ENCODE results near the gene FN3KRP. TPM values are rescaled to one million over a fixed set of nuclear protein-coding genes. Genes with fewer than 3 reads are reported as not detected.

FN3KRP gene
- total and polyA plus RNA-seq, 2 of the 13 experiments (the other 11 are each of a cell fraction or from before 2014, with no cell fraction given) = 22.4 to 28.2 TPM

DNA sequence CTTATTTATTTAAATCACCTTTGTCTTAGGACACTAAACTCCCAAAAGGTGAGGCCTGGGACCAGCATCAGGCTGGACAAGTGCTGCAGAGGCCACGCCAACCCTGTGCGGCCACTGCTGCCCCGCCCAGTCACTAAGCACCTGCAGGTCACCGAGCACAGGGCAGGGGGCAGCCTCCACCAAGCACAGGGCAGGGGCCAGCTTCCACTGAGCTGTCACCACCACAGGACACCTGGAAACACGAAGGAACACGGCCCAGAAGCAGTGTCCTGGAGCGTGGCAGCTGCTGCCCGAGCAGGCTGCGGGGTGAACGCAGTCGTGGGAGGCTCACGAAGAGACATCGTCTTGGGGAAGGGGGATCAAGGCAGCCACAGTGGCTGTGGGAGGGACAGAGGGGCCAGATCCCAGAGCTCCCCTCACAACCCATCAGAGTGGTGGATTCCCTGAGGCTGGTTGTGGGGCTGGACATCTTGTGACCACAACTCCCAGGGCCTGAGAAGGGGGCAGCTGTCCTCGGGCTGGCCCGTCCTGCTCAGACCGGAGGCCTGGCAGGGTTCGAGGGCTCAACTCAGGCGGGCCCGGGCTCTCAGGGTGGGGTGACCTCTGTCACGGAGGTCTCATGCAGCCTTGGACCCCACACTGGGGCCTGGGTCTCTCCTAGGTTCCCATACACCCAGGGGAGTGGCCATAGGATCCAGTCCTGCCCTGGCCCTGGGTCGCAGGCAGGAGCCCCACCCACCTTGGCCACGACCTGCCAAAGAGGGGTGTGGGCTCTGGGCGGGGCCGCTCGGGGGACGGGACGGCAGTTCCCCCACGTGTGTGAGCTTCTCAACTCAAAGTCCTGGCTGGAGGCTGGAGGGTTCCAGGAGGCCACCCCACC is 36.7 kb upstream of the FN3KRP start (continued):
- TF ChIP-seq, protein P1, sequence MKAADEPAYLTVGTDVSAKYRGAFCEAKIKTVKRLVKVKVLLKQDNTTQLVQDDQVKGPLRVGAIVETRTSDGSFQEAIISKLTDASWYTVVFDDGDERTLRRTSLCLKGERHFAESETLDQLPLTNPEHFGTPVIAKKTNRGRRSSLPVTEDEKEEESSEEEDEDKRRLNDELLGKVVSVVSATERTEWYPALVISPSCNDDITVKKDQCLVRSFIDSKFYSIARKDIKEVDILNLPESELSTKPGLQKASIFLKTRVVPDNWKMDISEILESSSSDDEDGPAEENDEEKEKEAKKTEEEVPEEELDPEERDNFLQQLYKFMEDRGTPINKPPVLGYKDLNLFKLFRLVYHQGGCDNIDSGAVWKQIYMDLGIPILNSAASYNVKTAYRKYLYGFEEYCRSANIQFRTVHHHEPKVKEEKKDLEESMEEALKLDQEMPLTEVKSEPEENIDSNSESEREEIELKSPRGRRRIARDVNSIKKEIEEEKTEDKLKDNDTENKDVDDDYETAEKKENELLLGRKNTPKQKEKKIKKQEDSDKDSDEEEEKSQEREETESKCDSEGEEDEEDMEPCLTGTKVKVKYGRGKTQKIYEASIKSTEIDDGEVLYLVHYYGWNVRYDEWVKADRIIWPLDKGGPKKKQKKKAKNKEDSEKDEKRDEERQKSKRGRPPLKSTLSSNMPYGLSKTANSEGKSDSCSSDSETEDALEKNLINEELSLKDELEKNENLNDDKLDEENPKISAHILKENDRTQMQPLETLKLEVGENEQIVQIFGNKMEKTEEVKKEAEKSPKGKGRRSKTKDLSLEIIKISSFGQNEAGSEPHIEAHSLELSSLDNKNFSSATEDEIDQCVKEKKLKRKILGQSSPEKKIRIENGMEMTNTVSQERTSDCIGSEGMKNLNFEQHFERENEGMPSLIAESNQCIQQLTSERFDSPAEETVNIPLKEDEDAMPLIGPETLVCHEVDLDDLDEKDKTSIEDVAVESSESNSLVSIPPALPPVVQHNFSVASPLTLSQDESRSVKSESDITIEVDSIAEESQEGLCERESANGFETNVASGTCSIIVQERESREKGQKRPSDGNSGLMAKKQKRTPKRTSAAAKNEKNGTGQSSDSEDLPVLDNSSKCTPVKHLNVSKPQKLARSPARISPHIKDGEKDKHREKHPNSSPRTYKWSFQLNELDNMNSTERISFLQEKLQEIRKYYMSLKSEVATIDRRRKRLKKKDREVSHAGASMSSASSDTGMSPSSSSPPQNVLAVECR (CRISPR knock-in tag; IDR thresholded peaks at IDR 0.05; ENCODE audit: borderline replicate concordance) = peak; percentile 15; the same call in 1 of the 2 replicates
- TF ChIP-seq, protein P2, sequence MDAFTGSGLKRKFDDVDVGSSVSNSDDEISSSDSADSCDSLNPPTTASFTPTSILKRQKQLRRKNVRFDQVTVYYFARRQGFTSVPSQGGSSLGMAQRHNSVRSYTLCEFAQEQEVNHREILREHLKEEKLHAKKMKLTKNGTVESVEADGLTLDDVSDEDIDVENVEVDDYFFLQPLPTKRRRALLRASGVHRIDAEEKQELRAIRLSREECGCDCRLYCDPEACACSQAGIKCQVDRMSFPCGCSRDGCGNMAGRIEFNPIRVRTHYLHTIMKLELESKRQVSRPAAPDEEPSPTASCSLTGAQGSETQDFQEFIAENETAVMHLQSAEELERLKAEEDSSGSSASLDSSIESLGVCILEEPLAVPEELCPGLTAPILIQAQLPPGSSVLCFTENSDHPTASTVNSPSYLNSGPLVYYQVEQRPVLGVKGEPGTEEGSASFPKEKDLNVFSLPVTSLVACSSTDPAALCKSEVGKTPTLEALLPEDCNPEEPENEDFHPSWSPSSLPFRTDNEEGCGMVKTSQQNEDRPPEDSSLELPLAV (CRISPR knock-in tag; conservative IDR thresholded peaks at IDR 0.05; ENCODE audit: low read depth) = no peak
- TF ChIP-seq ETV6 (CRISPR knock-in tag; conservative IDR thresholded peaks at IDR 0.05) (no peak), MTA1 (CRISPR knock-in tag; IDR thresholded peaks at IDR 0.05; ENCODE audit: borderline replicate concordance) (peak; percentile 74; the same call in 1 of the 2 replicates), ZNF572 (CRISPR knock-in tag; IDR thresholded peaks at IDR 0.05) (0 out of 2 replicates have a peak, but pooled peaks have one; percentile 26), ZNF501 (CRISPR knock-in tag; IDR thresholded peaks at IDR 0.05) (peak; percentile 44; the same call in 1 of the 2 replicates), SP1 (IDR thresholded peaks at IDR 0.05) (no peak), SP1 (CRISPR knock-in tag; IDR thresholded peaks at IDR 0.05) (peak; percentile 55; the same call in 1 of the 2 replicates), TEAD3 (CRISPR knock-in tag; optimal IDR thresholded peaks at IDR 0.05; ENCODE audit: borderline replicate concordance) (peak; percentile 37), FOXO1 (CRISPR knock-in tag; IDR thresholded peaks at IDR 0.05) (0 out of 2 replicates have a peak, but pooled peaks have one; percentile 15), PHF5A (CRISPR knock-in tag; IDR thresholded peaks at IDR 0.05; ENCODE audit: low read depth, unreplicated experiment) (no peak)
- TF ChIP-seq, protein P3, sequence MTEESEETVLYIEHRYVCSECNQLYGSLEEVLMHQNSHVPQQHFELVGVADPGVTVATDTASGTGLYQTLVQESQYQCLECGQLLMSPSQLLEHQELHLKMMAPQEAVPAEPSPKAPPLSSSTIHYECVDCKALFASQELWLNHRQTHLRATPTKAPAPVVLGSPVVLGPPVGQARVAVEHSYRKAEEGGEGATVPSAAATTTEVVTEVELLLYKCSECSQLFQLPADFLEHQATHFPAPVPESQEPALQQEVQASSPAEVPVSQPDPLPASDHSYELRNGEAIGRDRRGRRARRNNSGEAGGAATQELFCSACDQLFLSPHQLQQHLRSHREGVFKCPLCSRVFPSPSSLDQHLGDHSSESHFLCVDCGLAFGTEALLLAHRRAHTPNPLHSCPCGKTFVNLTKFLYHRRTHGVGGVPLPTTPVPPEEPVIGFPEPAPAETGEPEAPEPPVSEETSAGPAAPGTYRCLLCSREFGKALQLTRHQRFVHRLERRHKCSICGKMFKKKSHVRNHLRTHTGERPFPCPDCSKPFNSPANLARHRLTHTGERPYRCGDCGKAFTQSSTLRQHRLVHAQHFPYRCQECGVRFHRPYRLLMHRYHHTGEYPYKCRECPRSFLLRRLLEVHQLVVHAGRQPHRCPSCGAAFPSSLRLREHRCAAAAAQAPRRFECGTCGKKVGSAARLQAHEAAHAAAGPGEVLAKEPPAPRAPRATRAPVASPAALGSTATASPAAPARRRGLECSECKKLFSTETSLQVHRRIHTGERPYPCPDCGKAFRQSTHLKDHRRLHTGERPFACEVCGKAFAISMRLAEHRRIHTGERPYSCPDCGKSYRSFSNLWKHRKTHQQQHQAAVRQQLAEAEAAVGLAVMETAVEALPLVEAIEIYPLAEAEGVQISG (CRISPR knock-in tag; IDR thresholded peaks at IDR 0.05) = peak; percentile 38; the same call in 1 of the 2 replicates
- TF ChIP-seq, protein P4, sequence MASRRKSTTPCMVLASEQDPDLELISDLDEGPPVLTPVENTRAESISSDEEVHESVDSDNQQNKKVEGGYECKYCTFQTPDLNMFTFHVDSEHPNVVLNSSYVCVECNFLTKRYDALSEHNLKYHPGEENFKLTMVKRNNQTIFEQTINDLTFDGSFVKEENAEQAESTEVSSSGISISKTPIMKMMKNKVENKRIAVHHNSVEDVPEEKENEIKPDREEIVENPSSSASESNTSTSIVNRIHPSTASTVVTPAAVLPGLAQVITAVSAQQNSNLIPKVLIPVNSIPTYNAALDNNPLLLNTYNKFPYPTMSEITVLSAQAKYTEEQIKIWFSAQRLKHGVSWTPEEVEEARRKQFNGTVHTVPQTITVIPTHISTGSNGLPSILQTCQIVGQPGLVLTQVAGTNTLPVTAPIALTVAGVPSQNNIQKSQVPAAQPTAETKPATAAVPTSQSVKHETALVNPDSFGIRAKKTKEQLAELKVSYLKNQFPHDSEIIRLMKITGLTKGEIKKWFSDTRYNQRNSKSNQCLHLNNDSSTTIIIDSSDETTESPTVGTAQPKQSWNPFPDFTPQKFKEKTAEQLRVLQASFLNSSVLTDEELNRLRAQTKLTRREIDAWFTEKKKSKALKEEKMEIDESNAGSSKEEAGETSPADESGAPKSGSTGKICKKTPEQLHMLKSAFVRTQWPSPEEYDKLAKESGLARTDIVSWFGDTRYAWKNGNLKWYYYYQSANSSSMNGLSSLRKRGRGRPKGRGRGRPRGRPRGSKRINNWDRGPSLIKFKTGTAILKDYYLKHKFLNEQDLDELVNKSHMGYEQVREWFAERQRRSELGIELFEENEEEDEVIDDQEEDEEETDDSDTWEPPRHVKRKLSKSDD (CRISPR knock-in tag; IDR thresholded peaks at IDR 0.05; ENCODE audit: low read depth) = peak; percentile 38; the same call in 1 of the 2 replicates
- TF ChIP-seq, protein P5, sequence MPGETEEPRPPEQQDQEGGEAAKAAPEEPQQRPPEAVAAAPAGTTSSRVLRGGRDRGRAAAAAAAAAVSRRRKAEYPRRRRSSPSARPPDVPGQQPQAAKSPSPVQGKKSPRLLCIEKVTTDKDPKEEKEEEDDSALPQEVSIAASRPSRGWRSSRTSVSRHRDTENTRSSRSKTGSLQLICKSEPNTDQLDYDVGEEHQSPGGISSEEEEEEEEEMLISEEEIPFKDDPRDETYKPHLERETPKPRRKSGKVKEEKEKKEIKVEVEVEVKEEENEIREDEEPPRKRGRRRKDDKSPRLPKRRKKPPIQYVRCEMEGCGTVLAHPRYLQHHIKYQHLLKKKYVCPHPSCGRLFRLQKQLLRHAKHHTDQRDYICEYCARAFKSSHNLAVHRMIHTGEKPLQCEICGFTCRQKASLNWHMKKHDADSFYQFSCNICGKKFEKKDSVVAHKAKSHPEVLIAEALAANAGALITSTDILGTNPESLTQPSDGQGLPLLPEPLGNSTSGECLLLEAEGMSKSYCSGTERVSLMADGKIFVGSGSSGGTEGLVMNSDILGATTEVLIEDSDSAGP (CRISPR knock-in tag; IDR thresholded peaks at IDR 0.05; ENCODE audit: borderline replicate concordance) = peak; percentile 68
